ENCODE data around the gene ZNHIT3. TPM values are rescaled to one million over a fixed set of nuclear protein-coding genes. Genes with fewer than 3 reads are reported as not detected.
A peak's percentile ranks its signal among the peaks of the same experiment; 100 is the strongest.

ZNHIT3 gene
- total and polyA plus RNA-seq, 2 of the 13 experiments (the other 11 are each of a cell fraction or from before 2014, with no cell fraction given), result 66.6 to 77.4 TPM

GRCh38 chr17:36486204-36487194 lies at the start of gene ZNHIT3 (continued):
- TF ChIP-seq RERE (CRISPR knock-in tag; IDR thresholded peaks at IDR 0.05; ENCODE audit: low read depth) (no peak), ZNF350 (CRISPR knock-in tag; IDR thresholded peaks at IDR 0.05; ENCODE audit: borderline replicate concordance, low read depth) (0 out of 2 replicates have a peak, but pooled peaks have one; percentile 14), HCFC1 (IDR thresholded peaks at IDR 0.05; ENCODE audit: low read depth, low read length) (peak; percentile 57; the same call in 1 of the 2 replicates), CEBPZ (IDR thresholded peaks at IDR 0.05; ENCODE audit: low read length) (no peak), ZNF33A (CRISPR knock-in tag; IDR thresholded peaks at IDR 0.05; ENCODE audit: borderline replicate concordance) (no peak), ZNF275 (CRISPR knock-in tag; IDR thresholded peaks at IDR 0.05; ENCODE audit: borderline replicate concordance) (no peak), PITX1 (CRISPR knock-in tag; IDR thresholded peaks at IDR 0.05) (peak; percentile 74; the same call in 1 of the 2 replicates), TFDP1 (CRISPR knock-in tag; IDR thresholded peaks at IDR 0.05; ENCODE audit: borderline replicate concordance) (peak; percentile 88; the same call in 1 of the 2 replicates), JUN (CRISPR knock-in tag; IDR thresholded peaks at IDR 0.05) (no peak; the same call in 1 of the 2 replicates), MXD3 (CRISPR knock-in tag; IDR thresholded peaks at IDR 0.05) (peak; percentile 83; the same call in 1 of the 2 replicates), KDM5A (IDR thresholded peaks at IDR 0.05; ENCODE audit: borderline replicate concordance, low read length) (peak; percentile 46; the same call in 1 of the 2 replicates)
